H1 (cell line): Measurements from ENCODE around the gene OAT. TPM values are rescaled to one million over a fixed set of nuclear protein-coding genes. Genes with fewer than 3 reads are reported as not detected.

ENCODE experiments used
- BCL11A ChIP-seq, 2 experiments: IDR thresholded peaks; one replicate each; pipeline ENCODE4 v1.6.1; 2011; ENCODE audit warnings: low read depth in 2 of 2, low read length in 2 of 2, mild to moderate bottlenecking in 2 of 2
- POU5F1 ChIP-seq: IDR thresholded peaks from 2 replicates; pipeline ENCODE4 v1.6.1; 2011; ENCODE audit warnings: low read depth, mild to moderate bottlenecking, low read length, moderate library complexity
- SIN3A ChIP-seq, 2 experiments: IDR thresholded peaks in 1 of 2; conservative IDR thresholded peaks in 1 of 2; 2 replicates each; pipeline ENCODE4 v1.6.1; 2011 to 2012; ENCODE audit warnings: low read length in 2 of 2, improper control_type of control experiment in 1 of 2, low read depth in 1 of 2, mild to moderate bottlenecking in 1 of 2
- YY1 ChIP-seq: IDR thresholded peaks from 2 replicates; pipeline ENCODE4 v1.6.1; 2011; ENCODE audit warnings: low read depth, mild to moderate bottlenecking, low read length
- polyA plus RNA-seq, 7 experiments: library from polyadenylated mRNA; depleted of rRNA in 3 of 7; stranded (reverse) in 5 of 7; unstranded in 2 of 7; fragments of >200 nt in 5 of 7; fragments of 200-250 nt in 2 of 7; gene quantifications; 1 replicate in 5 of 7; 2 replicates in 1 of 7; 4 replicates in 1 of 7; pipeline versions ENCODE4 v1.2.1 to v1.2.3, GENCODE V29; 2011 to 2013; ENCODE audit warnings: missing spikeins in 2 of 7, mixed read lengths in 2 of 7
- total RNA-seq: library from RNA; stranded (reverse); fragmentation: NEBNext Ultra II Directional; extraction: Animal tissue kit (Norgen Biotek cat#: 25700); gene quantifications from 2 replicates; pipeline ENCODE4 v1.2.1, GENCODE V29; 2021
- TF ChIP-seq, protein P1 (sequence below): fragments of 300-600 bp; sonication (generic); IDR thresholded peaks from 2 replicates; pipeline ENCODE4 v1.7.1; 2012; ENCODE audit warnings: low read length, moderate library complexity, mild to moderate bottlenecking, inconsistent platforms; ENCODE audit not compliant: insufficient replicate concordance
- TF ChIP-seq, protein P2 (sequence below): IDR thresholded peaks from 2 replicates; pipeline ENCODE4 v1.6.1; 2012; ENCODE audit warnings: inconsistent platforms

The OAT gene
- total and polyA plus RNA-seq, 2 of the 8 experiments (the other 6 are each of a cell fraction or from before 2014, with no cell fraction given) = 67.8 to 121 TPM

DNA sequence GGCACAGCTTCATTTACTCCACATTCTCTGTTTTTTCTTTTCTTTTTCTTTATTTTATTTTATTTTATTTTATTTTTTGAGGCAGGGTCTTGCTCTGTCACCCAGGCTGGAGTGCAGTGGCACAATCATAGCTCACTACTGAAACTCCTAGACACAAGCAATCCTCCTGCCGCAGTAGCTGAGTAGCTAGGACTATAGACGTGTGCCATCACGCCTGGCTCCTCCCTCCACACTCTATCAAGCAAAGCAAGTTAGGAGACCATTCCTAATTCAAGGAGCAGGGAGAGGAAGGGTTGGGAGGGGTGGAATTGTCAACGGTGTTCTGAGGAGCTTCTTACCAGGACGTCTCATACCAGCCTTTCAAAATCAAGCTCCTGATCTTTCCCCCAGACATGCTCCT, 52.4 kb downstream of the OAT start (continued):
- TF ChIP-seq, protein P1, sequence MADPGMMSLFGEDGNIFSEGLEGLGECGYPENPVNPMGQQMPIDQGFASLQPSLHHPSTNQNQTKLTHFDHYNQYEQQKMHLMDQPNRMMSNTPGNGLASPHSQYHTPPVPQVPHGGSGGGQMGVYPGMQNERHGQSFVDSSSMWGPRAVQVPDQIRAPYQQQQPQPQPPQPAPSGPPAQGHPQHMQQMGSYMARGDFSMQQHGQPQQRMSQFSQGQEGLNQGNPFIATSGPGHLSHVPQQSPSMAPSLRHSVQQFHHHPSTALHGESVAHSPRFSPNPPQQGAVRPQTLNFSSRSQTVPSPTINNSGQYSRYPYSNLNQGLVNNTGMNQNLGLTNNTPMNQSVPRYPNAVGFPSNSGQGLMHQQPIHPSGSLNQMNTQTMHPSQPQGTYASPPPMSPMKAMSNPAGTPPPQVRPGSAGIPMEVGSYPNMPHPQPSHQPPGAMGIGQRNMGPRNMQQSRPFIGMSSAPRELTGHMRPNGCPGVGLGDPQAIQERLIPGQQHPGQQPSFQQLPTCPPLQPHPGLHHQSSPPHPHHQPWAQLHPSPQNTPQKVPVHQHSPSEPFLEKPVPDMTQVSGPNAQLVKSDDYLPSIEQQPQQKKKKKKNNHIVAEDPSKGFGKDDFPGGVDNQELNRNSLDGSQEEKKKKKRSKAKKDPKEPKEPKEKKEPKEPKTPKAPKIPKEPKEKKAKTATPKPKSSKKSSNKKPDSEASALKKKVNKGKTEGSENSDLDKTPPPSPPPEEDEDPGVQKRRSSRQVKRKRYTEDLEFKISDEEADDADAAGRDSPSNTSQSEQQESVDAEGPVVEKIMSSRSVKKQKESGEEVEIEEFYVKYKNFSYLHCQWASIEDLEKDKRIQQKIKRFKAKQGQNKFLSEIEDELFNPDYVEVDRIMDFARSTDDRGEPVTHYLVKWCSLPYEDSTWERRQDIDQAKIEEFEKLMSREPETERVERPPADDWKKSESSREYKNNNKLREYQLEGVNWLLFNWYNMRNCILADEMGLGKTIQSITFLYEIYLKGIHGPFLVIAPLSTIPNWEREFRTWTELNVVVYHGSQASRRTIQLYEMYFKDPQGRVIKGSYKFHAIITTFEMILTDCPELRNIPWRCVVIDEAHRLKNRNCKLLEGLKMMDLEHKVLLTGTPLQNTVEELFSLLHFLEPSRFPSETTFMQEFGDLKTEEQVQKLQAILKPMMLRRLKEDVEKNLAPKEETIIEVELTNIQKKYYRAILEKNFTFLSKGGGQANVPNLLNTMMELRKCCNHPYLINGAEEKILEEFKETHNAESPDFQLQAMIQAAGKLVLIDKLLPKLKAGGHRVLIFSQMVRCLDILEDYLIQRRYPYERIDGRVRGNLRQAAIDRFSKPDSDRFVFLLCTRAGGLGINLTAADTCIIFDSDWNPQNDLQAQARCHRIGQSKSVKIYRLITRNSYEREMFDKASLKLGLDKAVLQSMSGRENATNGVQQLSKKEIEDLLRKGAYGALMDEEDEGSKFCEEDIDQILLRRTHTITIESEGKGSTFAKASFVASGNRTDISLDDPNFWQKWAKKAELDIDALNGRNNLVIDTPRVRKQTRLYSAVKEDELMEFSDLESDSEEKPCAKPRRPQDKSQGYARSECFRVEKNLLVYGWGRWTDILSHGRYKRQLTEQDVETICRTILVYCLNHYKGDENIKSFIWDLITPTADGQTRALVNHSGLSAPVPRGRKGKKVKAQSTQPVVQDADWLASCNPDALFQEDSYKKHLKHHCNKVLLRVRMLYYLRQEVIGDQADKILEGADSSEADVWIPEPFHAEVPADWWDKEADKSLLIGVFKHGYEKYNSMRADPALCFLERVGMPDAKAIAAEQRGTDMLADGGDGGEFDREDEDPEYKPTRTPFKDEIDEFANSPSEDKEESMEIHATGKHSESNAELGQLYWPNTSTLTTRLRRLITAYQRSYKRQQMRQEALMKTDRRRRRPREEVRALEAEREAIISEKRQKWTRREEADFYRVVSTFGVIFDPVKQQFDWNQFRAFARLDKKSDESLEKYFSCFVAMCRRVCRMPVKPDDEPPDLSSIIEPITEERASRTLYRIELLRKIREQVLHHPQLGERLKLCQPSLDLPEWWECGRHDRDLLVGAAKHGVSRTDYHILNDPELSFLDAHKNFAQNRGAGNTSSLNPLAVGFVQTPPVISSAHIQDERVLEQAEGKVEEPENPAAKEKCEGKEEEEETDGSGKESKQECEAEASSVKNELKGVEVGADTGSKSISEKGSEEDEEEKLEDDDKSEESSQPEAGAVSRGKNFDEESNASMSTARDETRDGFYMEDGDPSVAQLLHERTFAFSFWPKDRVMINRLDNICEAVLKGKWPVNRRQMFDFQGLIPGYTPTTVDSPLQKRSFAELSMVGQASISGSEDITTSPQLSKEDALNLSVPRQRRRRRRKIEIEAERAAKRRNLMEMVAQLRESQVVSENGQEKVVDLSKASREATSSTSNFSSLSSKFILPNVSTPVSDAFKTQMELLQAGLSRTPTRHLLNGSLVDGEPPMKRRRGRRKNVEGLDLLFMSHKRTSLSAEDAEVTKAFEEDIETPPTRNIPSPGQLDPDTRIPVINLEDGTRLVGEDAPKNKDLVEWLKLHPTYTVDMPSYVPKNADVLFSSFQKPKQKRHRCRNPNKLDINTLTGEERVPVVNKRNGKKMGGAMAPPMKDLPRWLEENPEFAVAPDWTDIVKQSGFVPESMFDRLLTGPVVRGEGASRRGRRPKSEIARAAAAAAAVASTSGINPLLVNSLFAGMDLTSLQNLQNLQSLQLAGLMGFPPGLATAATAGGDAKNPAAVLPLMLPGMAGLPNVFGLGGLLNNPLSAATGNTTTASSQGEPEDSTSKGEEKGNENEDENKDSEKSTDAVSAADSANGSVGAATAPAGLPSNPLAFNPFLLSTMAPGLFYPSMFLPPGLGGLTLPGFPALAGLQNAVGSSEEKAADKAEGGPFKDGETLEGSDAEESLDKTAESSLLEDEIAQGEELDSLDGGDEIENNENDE = no peak
- no peak for TF ChIP-seq POU5F1
- TF ChIP-seq, protein P2, sequence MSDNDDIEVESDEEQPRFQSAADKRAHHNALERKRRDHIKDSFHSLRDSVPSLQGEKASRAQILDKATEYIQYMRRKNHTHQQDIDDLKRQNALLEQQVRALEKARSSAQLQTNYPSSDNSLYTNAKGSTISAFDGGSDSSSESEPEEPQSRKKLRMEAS = no peak
- no peak for TF ChIP-seq YY1
- TF ChIP-seq BCL11A (IDR thresholded peaks at IDR 0.05; ENCODE audit: low read depth in 2 of 2, low read length in 2 of 2) = no peak
- TF ChIP-seq SIN3A (conservative IDR thresholded peaks at IDR 0.05 in 1 of 2, IDR thresholded peaks at IDR 0.05 in 1 of 2; ENCODE audit: low read depth in 1 of 2, low read length in 2 of 2) = no peak
